Measurements from ENCODE around the gene CXCR4.
"Not testable (repeated sequence)": the region's sequence is repeated elsewhere in the genome, so short reads cannot be mapped to it uniquely, and the experiment has no call there.

The CXCR4 gene

GRCh38 chr2:136115183-136115761, 2.7 kb downstream of the CXCR4 start:
- no peak for DNase-seq (ENCODE audit: low read depth in 2 of 2)

- no peak for DNase-seq (ENCODE audit: low read depth in 2 of 2)
Measured at GRCh38 chr2:136114382-136114781, 3.6 kb downstream of the CXCR4 start.

- no peak for DNase-seq (ENCODE audit: low read depth in 2 of 2)
Measured at GRCh38 chr2:136113209-136113971, 4.6 kb downstream of the CXCR4 start.

- no peak for DNase-seq (ENCODE audit: low read depth in 2 of 2)
Measured at GRCh38 chr2:136112317-136113208, 5.4 kb downstream of the CXCR4 start.

GRCh38 chr2:136111711-136112110, 6.2 kb downstream of the CXCR4 start:
- DNase-seq (ENCODE audit: low read depth in 2 of 2), result no peak

GRCh38 chr2:136110526-136110925, 7.4 kb downstream of the CXCR4 start:
- DNase-seq (ENCODE audit: low read depth in 2 of 2), result no peak

GRCh38 chr2:136108463-136108862, 9.5 kb downstream of the CXCR4 start:
- DNase-seq (ENCODE audit: low read depth in 2 of 2), result no peak

GRCh38 chr2:136107051-136108033, 10.6 kb downstream of the CXCR4 start:
- no peak for DNase-seq (ENCODE audit: low read depth in 2 of 2)

GRCh38 chr2:136106505-136106904, 11.4 kb downstream of the CXCR4 start:
- no peak for DNase-seq (ENCODE audit: low read depth in 2 of 2)

- no peak for DNase-seq (ENCODE audit: low read depth in 2 of 2)
Measured at GRCh38 chr2:136104977-136105376, 13.0 kb downstream of the CXCR4 start.

- DNase-seq (ENCODE audit: low read depth in 2 of 2), result no peak
Measured at GRCh38 chr2:136101042-136101441, 16.9 kb downstream of the CXCR4 start.

GRCh38 chr2:136098441-136098840, 19.5 kb downstream of the CXCR4 start:
- DNase-seq (ENCODE audit: low read depth in 2 of 2), result no peak

GRCh38 chr2:136093583-136093982, 24.4 kb downstream of the CXCR4 start:
- DNase-seq (ENCODE audit: low read depth in 2 of 2), result no peak

GRCh38 chr2:136091899-136092298, 26.1 kb downstream of the CXCR4 start:
- no peak for DNase-seq (ENCODE audit: low read depth in 2 of 2)

GRCh38 chr2:136087901-136088460, 30.0 kb downstream of the CXCR4 start:
- DNase-seq (ENCODE audit: low read depth in 2 of 2), result not testable (repeated sequence)

GRCh38 chr2:136086253-136087016, 31.5 kb downstream of the CXCR4 start:
- no peak for DNase-seq (ENCODE audit: low read depth in 2 of 2)

GRCh38 chr2:136085453-136086209, 32.3 kb downstream of the CXCR4 start:
- DNase-seq (ENCODE audit: low read depth in 2 of 2), result no peak

- no peak for DNase-seq (ENCODE audit: low read depth in 2 of 2)
Measured at GRCh38 chr2:136081582-136082210, 36.3 kb downstream of the CXCR4 start.

GRCh38 chr2:136080114-136080513, 37.8 kb downstream of the CXCR4 start:
- DNase-seq (ENCODE audit: low read depth in 2 of 2), result no peak
